ENCODE results near the gene CEP290. TPM values are rescaled to one million over a fixed set of nuclear protein-coding genes. Genes with fewer than 3 reads are reported as not detected.

Gene CEP290, protein sequence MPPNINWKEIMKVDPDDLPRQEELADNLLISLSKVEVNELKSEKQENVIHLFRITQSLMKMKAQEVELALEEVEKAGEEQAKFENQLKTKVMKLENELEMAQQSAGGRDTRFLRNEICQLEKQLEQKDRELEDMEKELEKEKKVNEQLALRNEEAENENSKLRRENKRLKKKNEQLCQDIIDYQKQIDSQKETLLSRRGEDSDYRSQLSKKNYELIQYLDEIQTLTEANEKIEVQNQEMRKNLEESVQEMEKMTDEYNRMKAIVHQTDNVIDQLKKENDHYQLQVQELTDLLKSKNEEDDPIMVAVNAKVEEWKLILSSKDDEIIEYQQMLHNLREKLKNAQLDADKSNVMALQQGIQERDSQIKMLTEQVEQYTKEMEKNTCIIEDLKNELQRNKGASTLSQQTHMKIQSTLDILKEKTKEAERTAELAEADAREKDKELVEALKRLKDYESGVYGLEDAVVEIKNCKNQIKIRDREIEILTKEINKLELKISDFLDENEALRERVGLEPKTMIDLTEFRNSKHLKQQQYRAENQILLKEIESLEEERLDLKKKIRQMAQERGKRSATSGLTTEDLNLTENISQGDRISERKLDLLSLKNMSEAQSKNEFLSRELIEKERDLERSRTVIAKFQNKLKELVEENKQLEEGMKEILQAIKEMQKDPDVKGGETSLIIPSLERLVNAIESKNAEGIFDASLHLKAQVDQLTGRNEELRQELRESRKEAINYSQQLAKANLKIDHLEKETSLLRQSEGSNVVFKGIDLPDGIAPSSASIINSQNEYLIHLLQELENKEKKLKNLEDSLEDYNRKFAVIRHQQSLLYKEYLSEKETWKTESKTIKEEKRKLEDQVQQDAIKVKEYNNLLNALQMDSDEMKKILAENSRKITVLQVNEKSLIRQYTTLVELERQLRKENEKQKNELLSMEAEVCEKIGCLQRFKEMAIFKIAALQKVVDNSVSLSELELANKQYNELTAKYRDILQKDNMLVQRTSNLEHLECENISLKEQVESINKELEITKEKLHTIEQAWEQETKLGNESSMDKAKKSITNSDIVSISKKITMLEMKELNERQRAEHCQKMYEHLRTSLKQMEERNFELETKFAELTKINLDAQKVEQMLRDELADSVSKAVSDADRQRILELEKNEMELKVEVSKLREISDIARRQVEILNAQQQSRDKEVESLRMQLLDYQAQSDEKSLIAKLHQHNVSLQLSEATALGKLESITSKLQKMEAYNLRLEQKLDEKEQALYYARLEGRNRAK (N-terminal part only)
- 5.4 to 7.4 TPM (median 6.5 TPM) in 5 replicates for total RNA-seq (2022; extraction: Qiagen RNA extraction; ENCODE audit: low read depth)

DNA sequence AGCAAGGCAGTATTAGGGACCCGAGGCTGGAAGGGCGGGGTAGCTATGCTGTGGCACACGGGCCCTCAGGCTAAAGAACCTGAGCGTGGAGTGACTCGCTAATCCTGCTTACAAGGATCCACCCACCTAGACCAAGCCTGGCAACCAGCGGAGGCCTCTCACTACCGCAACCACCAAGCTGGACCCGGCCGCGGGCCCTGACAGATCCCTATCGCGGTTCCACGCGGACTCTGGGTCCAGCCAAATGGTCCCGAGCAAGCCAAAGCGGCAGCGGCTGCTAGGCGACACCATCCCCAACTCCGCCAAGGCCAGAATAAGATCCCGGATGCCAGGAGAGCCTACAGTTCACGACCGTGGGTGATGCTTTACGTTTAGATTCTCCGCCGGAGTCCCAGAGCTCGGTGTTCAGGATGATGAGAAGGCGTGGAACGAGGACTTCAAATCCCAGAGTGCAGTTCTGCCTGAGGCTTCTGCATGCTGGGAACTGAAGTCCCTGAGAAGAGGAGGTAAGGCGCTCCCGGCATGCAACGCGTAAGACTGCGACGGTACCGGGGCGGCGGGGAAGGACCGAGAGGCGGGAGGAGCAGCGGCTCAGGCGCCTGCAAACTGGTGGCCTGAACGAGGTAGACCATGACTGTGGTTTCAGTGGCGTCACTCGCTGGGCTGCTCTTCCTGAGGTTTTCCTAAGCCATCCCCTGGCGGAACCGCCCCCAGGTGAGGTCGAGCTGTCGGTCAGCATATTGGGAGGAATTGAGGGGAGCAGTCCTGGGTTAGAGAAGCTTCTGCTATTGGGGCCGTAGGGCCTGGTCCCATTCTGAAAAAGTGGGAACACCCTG lies at the start of gene CEP290, which contains the start of gene TMTC3:
TSS of gene CEP290 (minus strand) at position 315 of the 836 bp plus-strand sequence. CDS start 781 bp downstream, outside the sequence.
TSS of gene TMTC3 (plus strand) at position 534 of the 836 bp plus-strand sequence. CDS start 6,009 bp downstream, outside the sequence.

DNA sequence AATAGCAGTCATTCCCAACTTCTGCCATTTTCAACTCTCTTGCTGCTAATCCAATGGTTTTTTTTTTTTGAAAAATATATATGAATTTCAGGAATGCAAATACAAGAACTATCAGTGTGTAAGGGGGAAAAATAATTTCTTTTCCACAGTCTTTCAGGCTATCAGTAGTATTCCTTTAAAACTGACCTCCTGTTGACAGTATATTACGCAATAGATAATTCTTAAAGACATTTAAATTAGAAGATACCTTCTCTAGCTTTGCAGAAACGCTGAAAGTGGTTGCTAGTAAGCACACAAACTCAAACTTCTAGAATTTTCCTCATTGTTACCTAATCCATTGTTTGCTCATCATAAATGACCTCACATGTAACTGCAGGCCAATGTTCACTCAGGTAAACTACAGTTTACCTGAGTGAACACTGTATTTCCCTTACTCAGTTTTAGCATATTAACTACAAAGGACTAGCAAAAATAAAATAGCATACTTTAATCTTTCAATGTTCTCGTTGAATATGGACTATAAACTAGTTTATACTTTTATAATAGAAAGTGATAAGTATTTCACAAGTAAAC lies 112.7 kb downstream of the CEP290 start, which contains the start of gene C12orf50:
TSS of gene C12orf50 (minus strand) at position 309 of the 573 bp plus-strand sequence. CDS start 2,439 bp downstream, outside the sequence.

Other genes with a start within 250 kb of the CEP290 start
- gene C12orf50, start 112.7 kb downstream of the CEP290 start, total RNA-seq (2022; extraction: Qiagen RNA extraction; ENCODE audit: low read depth), result 0.05 to 0.19 TPM (median 0.13 TPM) in 3 of 5 replicates, not detected in the others
- gene TMTC3, start 219 bp upstream of the CEP290 start, total RNA-seq (2022; extraction: Qiagen RNA extraction; ENCODE audit: low read depth), result 8.2 to 14.1 TPM (median 11.4 TPM) in 5 replicates

Measured in A549 treated with CpdA at 1 μM for 4 hours (cell line).